ENCODE results near the gene LTA.

Gene LTA

GRCh38 chr6:31572041-31572911 lies at the start of gene LTA:
Gene LTA (plus strand): TSS chr6:31572289. CDS start chr6:31572743, 454 bp downstream.
- no peak for DNase-seq (ENCODE audit: low read depth)
- no peak within 1 kb of the TSS for H3K4me3 ChIP-seq (ENCODE audit: low read length)
- no peak for TF ChIP-seq CTCF (conservative IDR thresholded peaks at IDR 0.05; ENCODE audit: low read length)

- no peak overlapping the region for H3K4me3 ChIP-seq (ENCODE audit: low read length)
- DNase-seq (ENCODE audit: low read depth): no peak
- TF ChIP-seq CTCF (conservative IDR thresholded peaks at IDR 0.05; ENCODE audit: low read length): no peak
Measured at GRCh38 chr6:31525553-31525931, 46.5 kb upstream of the LTA start.

- no peak for TF ChIP-seq CTCF (conservative IDR thresholded peaks at IDR 0.05; ENCODE audit: low read length)
- no peak overlapping the region for H3K4me3 ChIP-seq (ENCODE audit: low read length)
- DNase-seq (ENCODE audit: low read depth): peak; percentile 61
Measured at GRCh38 chr6:31525932-31526591, 46.0 kb upstream of the LTA start.

- H3K4me3 ChIP-seq (ENCODE audit: low read length): no peak overlapping the region
- TF ChIP-seq CTCF (conservative IDR thresholded peaks at IDR 0.05; ENCODE audit: low read length): no peak
- no peak for DNase-seq (ENCODE audit: low read depth)
Measured at GRCh38 chr6:31528307-31528777, 43.7 kb upstream of the LTA start.

GRCh38 chr6:31528821-31529328 lies 43.2 kb upstream of the LTA start, which contains the start of gene MCCD1:
Gene MCCD1 (plus strand): TSS chr6:31528962. CDS start chr6:31529015, 53 bp downstream.
- no peak for TF ChIP-seq CTCF (conservative IDR thresholded peaks at IDR 0.05; ENCODE audit: low read length)
- H3K4me3 ChIP-seq (ENCODE audit: low read length): no peak within 1 kb of the TSS
- DNase-seq (ENCODE audit: low read depth): no peak

GRCh38 chr6:31529329-31530150 lies 42.5 kb upstream of the LTA start:
- no peak overlapping the region for H3K4me3 ChIP-seq (ENCODE audit: low read length)
- TF ChIP-seq CTCF (conservative IDR thresholded peaks at IDR 0.05; ENCODE audit: low read length): no peak
- DNase-seq (ENCODE audit: low read depth): no peak
